GM23338 (cell line): ENCODE measurements around the gene DNAJC1. TPM values are rescaled to one million over a fixed set of nuclear protein-coding genes. Genes with fewer than 3 reads are reported as not detected.

ENCODE experiments used
- ATAC-seq: fragments of 200-7000 bp; cut with Tn5 transposase; 3 replicates; pipeline ENCODE4 v1.9.1; 2020
- DNase-seq: peaks from one replicate; pipeline ENCODE4 v3.0.0-alpha.2; 2015; ENCODE audit warnings: low spot score
- H2AFZ ChIP-seq: fragments of 200-600 bp; sonication (generic); 2 replicates; pipeline ENCODE4 v1.8.0; 2016; ENCODE audit warnings: antibody characterized with exemption, mild to moderate bottlenecking, moderate library complexity
- H3F3A ChIP-seq: fragments of 200-600 bp; sonication (generic); replicated peaks from 2 replicates; pipeline ENCODE4 v1.8.0; 2017; ENCODE audit warnings: antibody characterized with exemption, mixed run types, low read depth
- H3K27ac ChIP-seq: fragments of 200-600 bp; sonication (generic); 2 replicates; pipeline ENCODE4 v1.6.1; 2016; ENCODE audit warnings: low read depth
- H3K27me3 ChIP-seq: fragments of 200-600 bp; sonication (generic); 2 replicates; pipeline ENCODE4 v1.8.0; 2016; ENCODE audit warnings: mild to moderate bottlenecking, mixed run types, moderate library complexity; ENCODE audit not compliant: insufficient read depth
- H3K36me3 ChIP-seq: fragments of 200-600 bp; sonication (generic); 2 replicates; pipeline ENCODE4 v1.8.0; 2016; ENCODE audit warnings: mild to moderate bottlenecking; ENCODE audit not compliant: insufficient read depth
- H3K4me1 ChIP-seq: fragments of 200-600 bp; sonication (generic); 2 replicates; pipeline ENCODE4 v1.8.0; 2016; ENCODE audit warnings: mild to moderate bottlenecking, moderate library complexity; ENCODE audit not compliant: insufficient read depth
- H3K4me2 ChIP-seq: fragments of 200-600 bp; sonication (generic); 2 replicates; pipeline ENCODE4 v1.7.1; 2017; ENCODE audit warnings: mixed run types
- H3K4me3 ChIP-seq: fragments of 200-600 bp; sonication (generic); 2 replicates; pipeline ENCODE4 v1.6.1; 2016; ENCODE audit warnings: mixed run types
- H3K79me2 ChIP-seq: fragments of 200-600 bp; sonication (generic); replicated peaks from 2 replicates; pipeline ENCODE4 v1.8.0; 2017; ENCODE audit warnings: mild to moderate bottlenecking; ENCODE audit not compliant: insufficient read depth
- H3K9me2 ChIP-seq: fragments of 200-600 bp; sonication (generic); 2 replicates; pipeline ENCODE4 v1.8.0; 2017; ENCODE audit not compliant: insufficient read depth
- H4K20me1 ChIP-seq: fragments of 200-600 bp; sonication (generic); replicated peaks from 2 replicates; pipeline ENCODE4 v1.8.0; 2017; ENCODE audit warnings: mild to moderate bottlenecking; ENCODE audit not compliant: insufficient read depth
- H3K27ac Mint-ChIP-seq: 2 replicates; pipeline ENCODE4 v1.8.0; 2020; ENCODE audit warnings: inconsistent platforms, mild to moderate bottlenecking, moderate library complexity, mixed read lengths
- H3K27me3 Mint-ChIP-seq: 3 replicates; pipeline ENCODE4 v1.8.0; 2022; ENCODE audit warnings: low read depth, mild to moderate bottlenecking, moderate library complexity, mixed read lengths, inconsistent platforms; ENCODE audit not compliant: insufficient read depth, poor library complexity
- H3K36me3 Mint-ChIP-seq: 3 replicates; pipeline ENCODE4 v1.8.0; 2021; ENCODE audit warnings: low read depth, mild to moderate bottlenecking, inconsistent platforms, moderate library complexity, mixed read lengths
- H3K4me1 Mint-ChIP-seq: 3 replicates; pipeline ENCODE4 v1.8.0; 2020; ENCODE audit warnings: mild to moderate bottlenecking, inconsistent platforms, mixed read lengths
- H3K4me3 Mint-ChIP-seq: 3 replicates; pipeline ENCODE4 v1.8.0; 2021; ENCODE audit warnings: moderate library complexity, mild to moderate bottlenecking, inconsistent platforms, mixed read lengths
- H3K9me3 Mint-ChIP-seq: 3 replicates; pipeline ENCODE4 v1.8.0; 2020; ENCODE audit warnings: moderate library complexity, mild to moderate bottlenecking, inconsistent platforms, mixed read lengths
- CTCF ChIP-seq, 2 experiments: fragments of 200-600 bp in 1 of 2; sonication (generic) in 1 of 2; conservative IDR thresholded peaks; 2 replicates each; pipeline versions ENCODE4 v1.5.1 to v1.6.1; 2016 to 2017; ENCODE audit warnings: antibody characterized with exemption in 2 of 2, low read depth in 2 of 2, mild to moderate bottlenecking in 2 of 2, moderate library complexity in 1 of 2
- POLR2AphosphoS5 ChIP-seq: IDR thresholded peaks from 2 replicates; pipeline ENCODE4 v1.6.1; 2016; ENCODE audit warnings: antibody characterized with exemption, low read depth
- REST ChIP-seq: IDR thresholded peaks from one replicate; pipeline ENCODE4 v1.6.1; 2018; ENCODE audit warnings: antibody characterized with exemption; ENCODE audit not compliant: unreplicated experiment
- ZNF331 ChIP-seq: fragments of 250-450 bp; sonication (Bioruptor Pico); IDR thresholded peaks from 2 replicates; pipeline ENCODE4 v1.5.0; 2020; ENCODE audit warnings: low read depth, mild to moderate bottlenecking, moderate library complexity
- polyA plus RNA-seq: library from polyadenylated mRNA; unstranded; fragments of >200 nt; fragmentation: Nextera tagmentation; extraction: Ambion mirVana; gene quantifications from 2 replicates; pipeline ENCODE4 v1.2.1, GENCODE V29; 2016
- total RNA-seq: library from RNA; depleted of rRNA; stranded (reverse); fragments of >200 nt; shearing (Covaris generic); gene quantifications from 2 replicates; pipeline ENCODE4 v1.2.3, GENCODE V29; 2014

Gene DNAJC1
- total and polyA plus RNA-seq, 2 experiments from 2014 or later, result 38.6 to 45.3 TPM

- no peak overlapping the region for H3K4me2 ChIP-seq
- H3K9me2 ChIP-seq, result no peaks in the 10 kb centered on the region
- peak overlapping the region; percentile 3; the same call in 1 of the 2 replicates for H3K27ac ChIP-seq
- no peaks in the 10 kb centered on the region for H3K27me3 ChIP-seq
- H3K36me3 Mint-ChIP-seq, result peaks cover 42% of the 10 kb centered on the region
- no peak overlapping the region for H3K4me3 Mint-ChIP-seq
- 0 out of 2 replicates have a peak, but pooled peaks cover 12% of the 10 kb centered on the region for H3K79me2 ChIP-seq
- H3K36me3 ChIP-seq, result no peaks in the 10 kb centered on the region; the same call in 1 of the 2 replicates
- H3F3A ChIP-seq, result no peaks in the 10 kb centered on the region
- H3K4me1 ChIP-seq, result peaks cover 10% of the 10 kb centered on the region; the same call in 1 of the 2 replicates
- ATAC-seq (peak; percentile 95), DNase-seq (peak; percentile 92)
- H3K27me3 Mint-ChIP-seq, result peaks cover 6% of the 10 kb centered on the region
- no peaks in the 10 kb centered on the region for H4K20me1 ChIP-seq
- TF ChIP-seq CTCF (conservative IDR thresholded peaks at IDR 0.05; ENCODE audit: low read depth in 2 of 2), result peak; percentile 91 to 99
- no peak for TF ChIP-seq ZNF331 (CRISPR knock-in tag)
- TF ChIP-seq POLR2AphosphoS5, result 0 out of 2 replicates have a peak, but pooled peaks have one; percentile 24
- H3K27ac Mint-ChIP-seq, result peak overlapping the region; percentile 59; the same call in 1 of the 2 replicates
- no peak overlapping the region for H3K4me3 ChIP-seq
- H2AFZ ChIP-seq, result no peak overlapping the region
- H3K4me1 Mint-ChIP-seq, result peaks cover 41% of the 10 kb centered on the region
- no peaks in the 10 kb centered on the region for H3K9me3 Mint-ChIP-seq
These were observed 271.3 kb downstream of the DNAJC1 start for GRCh38 chr10:21732067-21732772.

GRCh38 chr10:21728618-21729017 lies 274.9 kb downstream of the DNAJC1 start:
- no peak overlapping the region for H3K4me2 ChIP-seq
- no peak for TF ChIP-seq REST
- Mint-ChIP-seq H3K4me1 (peaks cover 54% of the 10 kb centered on the region), H3K27ac (peak overlapping the region; percentile 46; the same call in 1 of the 2 replicates), H3K27me3 (no peaks in the 10 kb centered on the region), H3K4me3 (no peak overlapping the region), H3K36me3 (peaks cover 24% of the 10 kb centered on the region; the same call in 2 of the 3 replicates), H3K9me3 (no peaks in the 10 kb centered on the region)
- DNase-seq (no peak), ATAC-seq (no peak)
- no peaks in the 10 kb centered on the region for H3F3A ChIP-seq
- no peak overlapping the region for H2AFZ ChIP-seq
- H3K79me2 ChIP-seq, result 0 out of 2 replicates have a peak, but pooled peaks cover 5% of the 10 kb centered on the region
- H3K4me3 ChIP-seq, result no peak overlapping the region
- no peaks in the 10 kb centered on the region for H4K20me1 ChIP-seq
- H3K4me1 ChIP-seq, result peaks cover 29% of the 10 kb centered on the region
- H3K36me3 ChIP-seq, result no peaks in the 10 kb centered on the region; the same call in 1 of the 2 replicates
- no peaks in the 10 kb centered on the region for H3K9me2 ChIP-seq
- H3K27ac ChIP-seq, result no peak overlapping the region
- no peaks in the 10 kb centered on the region for H3K27me3 ChIP-seq
